GM12874 (cell line): Measurements from ENCODE around the gene TBC1D10A.

Experiments used
- CTCF ChIP-seq: IDR thresholded peaks from 2 replicates; pipeline ENCODE4 v1.5.1; 2011; ENCODE audit warnings: low read depth, mild to moderate bottlenecking, control low read depth, low read length, moderate library complexity; ENCODE audit not compliant: insufficient read depth

Gene TBC1D10A

GRCh38 chr22:30370641-30371230, 44.0 kb upstream of the TBC1D10A start:
- no peak for TF ChIP-seq CTCF

- TF ChIP-seq CTCF: no peak
These were observed 41.7 kb upstream of the TBC1D10A start for GRCh38 chr22:30368420-30368819.

- TF ChIP-seq CTCF: no peak
These were observed 39.1 kb upstream of the TBC1D10A start for GRCh38 chr22:30365891-30366290.

- TF ChIP-seq CTCF: no peak
These were observed 36.0 kb upstream of the TBC1D10A start for GRCh38 chr22:30362651-30363281.

- TF ChIP-seq CTCF: no peak
These were observed 35.3 kb upstream of the TBC1D10A start for GRCh38 chr22:30361916-30362650.

- no peak for TF ChIP-seq CTCF
These were observed 31.8 kb upstream of the TBC1D10A start for GRCh38 chr22:30358541-30358940.

GRCh38 chr22:30357650-30358215, 31.0 kb upstream of the TBC1D10A start:
- TF ChIP-seq CTCF: no peak
